ENCODE measurements around the gene POMZP3.
"Not testable (repeated sequence)": the region's sequence is repeated elsewhere in the genome, so short reads cannot be mapped to it uniquely, and the experiment has no call there.

DNA sequence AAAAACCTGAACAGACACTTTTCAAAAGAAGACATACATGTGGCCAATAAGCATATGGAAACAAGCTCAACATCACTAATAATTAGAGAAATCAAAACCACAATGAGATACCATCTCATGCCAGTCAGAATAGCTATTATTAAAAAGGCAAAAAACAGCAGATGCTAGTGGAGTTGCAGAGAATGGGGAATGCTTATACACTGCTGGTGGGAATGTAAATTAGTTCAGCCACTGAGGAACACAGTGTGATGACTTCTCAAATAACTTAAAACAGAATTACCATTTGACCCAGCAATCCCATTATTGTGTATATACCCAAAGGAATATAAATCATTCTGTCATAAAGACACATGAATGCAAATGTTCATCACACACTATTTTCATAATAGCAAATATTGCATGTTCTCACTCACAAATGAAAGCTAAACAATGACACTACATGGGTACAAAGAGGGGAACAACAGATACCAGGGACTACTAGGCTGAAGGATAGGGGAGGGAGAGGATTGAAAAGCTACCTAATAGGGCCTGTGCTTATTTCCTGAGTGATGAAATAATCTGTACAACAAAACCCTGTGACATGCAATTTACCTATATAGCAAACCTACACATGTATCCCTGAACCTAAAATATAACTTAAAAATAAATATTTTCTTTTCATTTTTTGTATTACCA is 28.4 kb downstream of the POMZP3 start:
- TF ChIP-seq POLR2A (IDR thresholded peaks at IDR 0.05; ENCODE audit: low read depth, low read length); TAF1 (IDR thresholded peaks at IDR 0.05; ENCODE audit: borderline replicate concordance, low read depth, low read length): not testable (repeated sequence)

All from GM12892 (cell line).